ENCODE measurements around the gene LDB2.

Gene LDB2

GRCh38 chr4:16516796-16517439 is 381.5 kb downstream of the LDB2 start:
- no peaks in the 10 kb centered on the region for H3K9me3 ChIP-seq (ENCODE audit: insufficient read depth, low read length)
- H3K9ac ChIP-seq (ENCODE audit: insufficient read length, low read depth), result no peak overlapping the region
- H3K4me1 ChIP-seq (ENCODE audit: insufficient read depth, insufficient read length), result no peaks in the 10 kb centered on the region
- H3K4me3 ChIP-seq (ENCODE audit: insufficient read length, low read depth), result no peak overlapping the region
- no peaks in the 10 kb centered on the region for H3K27me3 ChIP-seq (ENCODE audit: insufficient read depth, insufficient read length)
- TF ChIP-seq SUZ12 (IDR thresholded peaks at IDR 0.05; ENCODE audit: extremely low read depth, insufficient read depth, insufficient read length), result no peak
- TF ChIP-seq ZNF274 (IDR thresholded peaks at IDR 0.05; ENCODE audit: low read depth, low read length), result no peak
- no peak for TF ChIP-seq YY1 (IDR thresholded peaks at IDR 0.05; ENCODE audit: insufficient read depth, insufficient read length)
- peak; percentile 36 for DNase-seq (ENCODE audit: low read depth, low spot score)
- H3K36me3 ChIP-seq (ENCODE audit: insufficient read depth, insufficient read length, low read length), result no peaks in the 10 kb centered on the region

GRCh38 chr4:16513876-16514275 is 384.6 kb downstream of the LDB2 start:
- Histone ChIP-seq H3K9me3 (ENCODE audit: insufficient read depth, low read length) (peaks cover 18% of the 10 kb centered on the region), H3K4me1 (ENCODE audit: insufficient read depth, insufficient read length) (no peaks in the 10 kb centered on the region), H3K27me3 (ENCODE audit: insufficient read depth, insufficient read length) (no peaks in the 10 kb centered on the region), H3K36me3 (ENCODE audit: insufficient read depth, insufficient read length, low read length) (peaks cover 4% of the 10 kb centered on the region), H3K4me3 (ENCODE audit: insufficient read length, low read depth) (no peak overlapping the region), H3K9ac (ENCODE audit: insufficient read length, low read depth) (no peak overlapping the region)
- TF ChIP-seq YY1 (IDR thresholded peaks at IDR 0.05; ENCODE audit: insufficient read depth, insufficient read length) (no peak), ZNF274 (IDR thresholded peaks at IDR 0.05; ENCODE audit: low read depth, low read length) (no peak), SUZ12 (IDR thresholded peaks at IDR 0.05; ENCODE audit: extremely low read depth, insufficient read depth, insufficient read length) (no peak)
- no peak for DNase-seq (ENCODE audit: low read depth, low spot score)

DNA sequence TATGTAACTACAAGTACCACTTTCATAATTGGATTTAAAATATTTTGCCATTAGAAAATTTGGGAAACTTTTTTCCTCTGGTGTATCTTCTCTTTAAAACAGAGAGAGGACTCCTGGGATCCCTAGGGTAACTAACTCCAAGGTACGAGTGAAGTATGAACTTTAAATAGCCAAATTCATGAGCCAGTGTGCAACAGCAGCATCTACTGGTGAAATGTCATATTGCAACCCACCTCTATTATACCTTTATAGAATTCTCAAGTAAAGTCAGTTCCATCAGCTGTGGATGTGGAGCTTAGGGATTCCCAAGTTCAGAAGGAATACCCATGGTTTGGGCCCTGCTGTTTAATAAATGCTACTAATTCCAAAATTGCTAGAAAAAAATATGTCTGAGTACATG is 389.5 kb downstream of the LDB2 start:
- H3K9me3 ChIP-seq (ENCODE audit: insufficient read depth, low read length), result peaks cover 24% of the 10 kb centered on the region
- no peaks in the 10 kb centered on the region for H3K4me1 ChIP-seq (ENCODE audit: insufficient read depth, insufficient read length)
- H3K27me3 ChIP-seq (ENCODE audit: insufficient read depth, insufficient read length), result no peaks in the 10 kb centered on the region
- peaks cover 15% of the 10 kb centered on the region for H3K36me3 ChIP-seq (ENCODE audit: insufficient read depth, insufficient read length, low read length)
- H3K9ac ChIP-seq (ENCODE audit: insufficient read length, low read depth), result no peak overlapping the region
- TF ChIP-seq YY1 (IDR thresholded peaks at IDR 0.05; ENCODE audit: insufficient read depth, insufficient read length) (no peak), SUZ12 (IDR thresholded peaks at IDR 0.05; ENCODE audit: extremely low read depth, insufficient read depth, insufficient read length) (no peak), ZNF274 (IDR thresholded peaks at IDR 0.05; ENCODE audit: low read depth, low read length) (no peak)
- no peak overlapping the region for H3K4me3 ChIP-seq (ENCODE audit: insufficient read length, low read depth)
- DNase-seq (ENCODE audit: low read depth, low spot score), result peak; percentile 11

- TF ChIP-seq ZNF274 (IDR thresholded peaks at IDR 0.05; ENCODE audit: low read depth, low read length), result no peak
- no peak for TF ChIP-seq SUZ12 (IDR thresholded peaks at IDR 0.05; ENCODE audit: extremely low read depth, insufficient read depth, insufficient read length)
- TF ChIP-seq YY1 (IDR thresholded peaks at IDR 0.05; ENCODE audit: insufficient read depth, insufficient read length), result no peak
- H3K4me1 ChIP-seq (ENCODE audit: insufficient read depth, insufficient read length), result no peaks in the 10 kb centered on the region
- no peak overlapping the region for H3K9ac ChIP-seq (ENCODE audit: insufficient read length, low read depth)
- no peaks in the 10 kb centered on the region for H3K27me3 ChIP-seq (ENCODE audit: insufficient read depth, insufficient read length)
- DNase-seq (ENCODE audit: low read depth, low spot score), result peak; percentile 48
- peaks cover 24% of the 10 kb centered on the region for H3K9me3 ChIP-seq (ENCODE audit: insufficient read depth, low read length)
- H3K4me3 ChIP-seq (ENCODE audit: insufficient read length, low read depth), result no peak overlapping the region
- peaks cover 19% of the 10 kb centered on the region for H3K36me3 ChIP-seq (ENCODE audit: insufficient read depth, insufficient read length, low read length)
Observed at GRCh38 chr4:16505726-16506125, 392.7 kb downstream of the LDB2 start.

DNA sequence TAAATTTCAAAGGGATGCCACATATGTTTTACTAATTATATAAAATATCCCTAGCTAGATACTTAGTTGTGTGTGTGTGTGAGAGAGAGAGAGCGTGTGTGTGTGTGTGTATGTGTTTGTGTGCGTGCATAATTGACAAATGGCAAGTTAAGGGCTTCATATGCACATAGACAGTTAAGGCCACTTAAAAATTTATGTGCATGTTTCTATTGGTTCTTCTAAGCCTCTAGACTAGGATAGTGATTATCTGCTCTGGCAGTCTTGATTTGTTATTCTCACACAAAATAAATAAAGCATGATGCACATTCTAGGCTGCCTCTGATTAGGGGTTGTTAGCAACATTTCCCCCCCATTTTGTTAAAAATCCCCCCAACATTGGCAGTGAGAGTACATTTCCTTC is 393.2 kb downstream of the LDB2 start:
- peaks cover 19% of the 10 kb centered on the region for H3K36me3 ChIP-seq (ENCODE audit: insufficient read depth, insufficient read length, low read length)
- no peak for TF ChIP-seq SUZ12 (IDR thresholded peaks at IDR 0.05; ENCODE audit: extremely low read depth, insufficient read depth, insufficient read length)
- no peak for TF ChIP-seq ZNF274 (IDR thresholded peaks at IDR 0.05; ENCODE audit: low read depth, low read length)
- TF ChIP-seq YY1 (IDR thresholded peaks at IDR 0.05; ENCODE audit: insufficient read depth, insufficient read length), result no peak

GRCh38 chr4:16503421-16504100 is 394.9 kb downstream of the LDB2 start:
- TF ChIP-seq ZNF274 (IDR thresholded peaks at IDR 0.05; ENCODE audit: low read depth, low read length) (no peak), YY1 (IDR thresholded peaks at IDR 0.05; ENCODE audit: insufficient read depth, insufficient read length) (no peak), SUZ12 (IDR thresholded peaks at IDR 0.05; ENCODE audit: extremely low read depth, insufficient read depth, insufficient read length) (no peak)
- Histone ChIP-seq H3K9me3 (ENCODE audit: insufficient read depth, low read length) (peaks cover 3% of the 10 kb centered on the region; the same call in 1 of the 2 replicates), H3K9ac (ENCODE audit: insufficient read length, low read depth) (no peak overlapping the region), H3K27me3 (ENCODE audit: insufficient read depth, insufficient read length) (no peaks in the 10 kb centered on the region), H3K36me3 (ENCODE audit: insufficient read depth, insufficient read length, low read length) (peaks cover 15% of the 10 kb centered on the region), H3K4me1 (ENCODE audit: insufficient read depth, insufficient read length) (no peaks in the 10 kb centered on the region), H3K4me3 (ENCODE audit: insufficient read length, low read depth) (no peak overlapping the region)
- no peak for DNase-seq (ENCODE audit: low read depth, low spot score)

More for the DNA sequence above, 393.2 kb downstream of the LDB2 start:
- no peak overlapping the region for H3K4me3 ChIP-seq (ENCODE audit: insufficient read length, low read depth)
- no peak for DNase-seq (ENCODE audit: low read depth, low spot score)
- H3K9me3 ChIP-seq (ENCODE audit: insufficient read depth, low read length), result peaks cover 20% of the 10 kb centered on the region
- no peaks in the 10 kb centered on the region for H3K4me1 ChIP-seq (ENCODE audit: insufficient read depth, insufficient read length)
- H3K9ac ChIP-seq (ENCODE audit: insufficient read length, low read depth), result no peak overlapping the region
- no peaks in the 10 kb centered on the region for H3K27me3 ChIP-seq (ENCODE audit: insufficient read depth, insufficient read length)

- Histone ChIP-seq H3K27me3 (ENCODE audit: insufficient read depth, insufficient read length) (no peaks in the 10 kb centered on the region), H3K4me1 (ENCODE audit: insufficient read depth, insufficient read length) (no peaks in the 10 kb centered on the region), H3K9me3 (ENCODE audit: insufficient read depth, low read length) (no peaks in the 10 kb centered on the region), H3K9ac (ENCODE audit: insufficient read length, low read depth) (no peak overlapping the region), H3K36me3 (ENCODE audit: insufficient read depth, insufficient read length, low read length) (peaks cover 4% of the 10 kb centered on the region), H3K4me3 (ENCODE audit: insufficient read length, low read depth) (no peak overlapping the region)
- DNase-seq (ENCODE audit: low read depth, low spot score), result no peak
- TF ChIP-seq SUZ12 (IDR thresholded peaks at IDR 0.05; ENCODE audit: extremely low read depth, insufficient read depth, insufficient read length), result no peak
- TF ChIP-seq ZNF274 (IDR thresholded peaks at IDR 0.05; ENCODE audit: low read depth, low read length), result no peak
- no peak for TF ChIP-seq YY1 (IDR thresholded peaks at IDR 0.05; ENCODE audit: insufficient read depth, insufficient read length)
Observed at GRCh38 chr4:16498978-16499377, 399.5 kb downstream of the LDB2 start.

Measured in NT2/D1 (cell line).